ENCODE results near the gene FAT2. TPM values are rescaled to one million over a fixed set of nuclear protein-coding genes. Genes with fewer than 3 reads are reported as not detected.

Gene FAT2
- total RNA-seq, 1 donor from 2014 or later, result 65.1 TPM

DNA sequence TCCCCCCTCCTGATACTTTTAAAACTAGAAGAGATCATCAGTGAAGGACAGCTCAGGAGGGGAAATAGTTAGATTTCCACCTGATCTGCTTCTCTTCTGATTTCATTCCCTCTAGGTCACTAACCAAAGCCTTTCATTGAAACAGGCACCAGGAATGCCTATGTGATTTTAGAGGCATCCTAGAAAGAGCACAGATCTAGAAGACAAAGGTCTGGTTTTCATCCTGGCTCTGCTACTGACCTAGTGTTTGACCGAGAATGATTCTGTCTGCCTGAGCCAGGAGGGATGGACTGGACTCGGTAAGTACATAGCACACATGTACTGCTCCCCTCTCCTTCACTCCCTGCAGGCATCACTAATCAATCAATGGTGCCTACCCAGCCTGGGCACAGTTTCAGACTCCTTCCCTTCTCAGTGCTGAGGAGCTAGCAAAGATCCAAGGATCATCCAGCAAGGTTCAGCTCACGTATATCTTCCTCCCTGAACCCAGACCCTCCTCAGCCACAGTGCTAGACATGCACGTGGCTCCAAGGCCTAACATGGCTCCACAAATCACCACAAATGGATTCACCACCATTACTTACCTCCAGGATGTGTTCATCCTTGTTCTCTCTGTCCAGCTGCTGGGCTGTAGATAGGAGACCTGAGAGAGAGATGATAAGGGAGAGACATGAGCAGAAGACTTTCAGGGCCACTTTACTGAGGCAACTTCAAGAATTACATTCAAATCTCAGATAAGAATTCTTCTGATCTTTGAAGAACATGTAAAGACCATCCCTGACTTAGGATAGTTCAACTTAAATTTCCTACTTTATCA lies 35.2 kb downstream of the FAT2 start:
- DNase-seq (ENCODE audit: low spot score), result no peak

DNA sequence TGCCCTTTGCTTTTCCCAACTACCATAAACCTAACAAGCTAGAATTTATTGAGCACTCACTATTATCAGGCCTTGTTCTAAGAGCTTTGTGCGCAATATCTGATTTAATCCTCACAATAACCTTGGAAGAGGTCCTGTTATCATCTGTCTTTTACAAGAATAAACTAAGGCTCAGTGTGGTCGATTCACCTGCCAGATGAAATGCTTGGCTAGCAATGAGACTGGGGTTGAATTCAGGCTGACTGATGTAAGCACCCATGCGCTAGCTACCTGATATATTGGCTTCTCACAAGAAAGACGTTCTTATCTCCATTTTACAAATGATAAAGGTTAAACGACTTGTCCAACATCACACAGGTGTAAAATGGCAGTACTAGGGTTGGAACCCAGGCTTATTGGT lies 37.4 kb downstream of the FAT2 start:
- DNase-seq (ENCODE audit: low spot score), result no peak

DNA sequence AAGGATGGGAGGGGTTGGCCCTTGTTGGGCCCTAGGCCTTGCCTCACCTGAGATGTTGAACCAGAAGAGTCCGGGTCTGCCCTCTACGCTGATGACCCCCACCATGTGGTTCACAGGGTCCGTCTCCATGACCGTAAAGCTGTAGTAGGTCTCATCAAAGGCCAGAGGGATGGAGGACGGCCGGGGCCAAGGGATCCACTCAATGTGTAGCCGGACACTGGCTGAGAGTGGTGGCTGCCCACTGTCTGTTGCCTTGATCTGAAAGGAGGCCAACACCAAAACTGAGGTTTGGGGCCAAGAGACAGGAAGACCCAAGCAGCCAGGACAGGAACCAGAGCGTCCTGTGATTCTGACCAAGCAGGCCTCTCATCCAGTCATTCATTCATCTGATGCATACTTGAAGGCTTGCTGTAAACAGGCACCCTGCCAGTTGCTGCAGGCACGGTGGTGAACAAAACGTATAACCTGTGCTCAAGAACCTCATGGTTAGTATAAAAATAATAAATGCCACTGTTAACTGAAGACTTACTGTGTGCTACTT lies 37.9 kb downstream of the FAT2 start:
- DNase-seq (ENCODE audit: low spot score), result no peak

DNA sequence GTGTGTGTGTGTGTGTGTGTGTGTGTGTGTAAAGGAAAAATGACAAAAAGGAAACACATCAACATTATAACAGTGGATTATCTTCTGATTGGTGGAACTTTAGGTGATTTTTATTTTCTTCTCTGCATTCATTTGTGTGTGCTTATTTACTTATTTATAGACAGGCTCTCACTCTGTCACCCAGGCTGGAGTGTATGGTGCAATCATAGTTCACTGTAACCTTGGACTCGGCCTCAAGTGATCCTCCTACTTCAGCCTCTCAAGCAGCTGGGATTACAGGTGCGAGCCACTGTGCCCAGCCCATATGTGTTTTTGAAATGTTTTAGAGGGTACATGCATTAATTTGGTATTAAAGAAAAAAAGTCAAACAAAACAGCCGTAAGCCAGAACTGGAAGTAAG lies 39.1 kb downstream of the FAT2 start:
- no peak for DNase-seq (ENCODE audit: low spot score)

DNA sequence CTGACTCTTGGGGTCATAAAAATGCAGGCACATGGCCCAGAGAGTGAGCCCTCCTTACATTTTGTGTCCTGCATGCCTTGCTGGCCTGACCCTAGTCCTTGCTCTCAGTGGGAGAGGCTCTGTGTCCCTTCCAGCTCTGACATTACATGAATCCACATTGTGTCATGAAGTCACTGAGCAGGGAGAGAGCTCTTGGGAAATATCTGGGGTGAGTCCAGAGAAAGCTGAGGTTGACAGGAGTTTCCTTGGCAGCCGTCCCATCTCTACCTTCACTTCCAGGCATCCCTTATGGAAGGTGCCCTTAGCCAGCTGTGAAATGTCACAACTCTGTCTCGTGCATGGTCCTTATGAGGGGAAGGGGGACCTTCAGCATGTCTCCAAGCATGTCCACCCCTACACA lies 41.0 kb downstream of the FAT2 start:
- no peak for DNase-seq (ENCODE audit: low spot score)

DNA sequence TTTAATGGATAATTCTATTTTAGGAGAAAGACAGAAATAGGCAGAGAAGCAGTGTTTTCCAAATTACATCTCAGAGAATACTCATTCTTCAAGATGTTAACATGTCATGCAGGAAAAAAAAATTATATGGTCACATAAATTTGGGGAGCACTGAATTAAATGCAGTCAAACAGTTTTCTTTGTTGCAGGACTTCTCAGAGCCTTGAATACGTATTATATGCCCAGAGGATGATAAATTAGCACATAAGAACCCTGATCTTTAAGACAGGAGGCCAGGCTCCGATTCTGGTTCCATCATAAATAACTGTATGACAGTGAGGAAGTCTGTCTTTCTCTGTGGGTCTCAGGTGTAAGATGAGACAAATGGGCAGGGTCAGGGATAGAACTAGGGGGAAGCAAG lies 41.4 kb downstream of the FAT2 start:
- DNase-seq (ENCODE audit: low spot score), result no peak

DNA sequence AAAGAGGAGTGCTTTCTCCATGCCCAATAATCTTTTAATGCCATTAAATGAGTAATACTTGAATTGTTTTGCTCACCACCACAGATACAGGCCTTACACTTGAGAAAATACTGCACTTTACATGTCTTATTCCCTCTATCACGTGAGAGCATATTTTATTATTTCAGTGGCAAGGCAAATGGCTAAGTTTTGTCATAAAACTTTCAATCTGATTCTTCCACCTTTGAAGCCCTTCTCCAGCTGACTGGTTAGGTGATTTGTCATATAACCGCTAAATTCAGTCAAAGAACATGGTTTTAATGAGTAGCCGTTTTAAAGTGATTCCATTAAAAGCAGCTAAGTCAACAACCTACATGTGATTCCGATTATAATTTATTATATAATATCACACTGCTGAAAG lies 43.8 kb downstream of the FAT2 start:
- DNase-seq (ENCODE audit: low spot score), result no peak

DNA sequence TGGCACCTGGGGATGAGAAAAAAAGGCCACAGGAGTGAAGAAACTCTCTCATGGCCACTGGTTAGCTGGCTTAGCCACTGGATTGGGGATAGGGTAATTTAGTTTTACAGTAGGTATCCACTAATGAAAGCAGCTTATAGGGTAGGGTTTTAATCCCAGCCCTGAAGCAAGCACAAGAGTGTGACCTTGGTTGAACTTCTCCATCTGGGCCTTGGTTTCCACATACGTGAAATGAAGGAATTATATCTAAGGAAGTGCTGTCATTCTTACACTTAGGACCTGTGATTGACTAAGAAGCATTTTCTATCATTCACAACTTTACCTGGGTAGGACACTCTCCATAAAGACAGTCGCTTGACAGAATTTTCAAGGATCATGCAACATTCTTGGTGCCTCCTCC lies 49.6 kb downstream of the FAT2 start:
- no peak for DNase-seq (ENCODE audit: low spot score)

Other genes with a start within 250 kb of the FAT2 start
- gene SLC36A2, start 243.8 kb downstream of the FAT2 start, total RNA-seq, result not detected
- gene SLC36A1, start 143.7 kb downstream of the FAT2 start, total RNA-seq, result 14.4 TPM
- gene SPARC, start 95.6 kb upstream of the FAT2 start, total RNA-seq, result 483 TPM
- gene ATOX1, start 167.3 kb upstream of the FAT2 start, total RNA-seq, result 88.6 TPM
- 209 TPM for gene G3BP1, start 180.6 kb upstream of the FAT2 start, total RNA-seq